HUES48 (cell line): ENCODE results near the gene UBE2R2.
"Not testable (repeated sequence)": the region's sequence is repeated elsewhere in the genome, so short reads cannot be mapped to it uniquely, and the experiment has no call there.

Experiments
- H3K27ac ChIP-seq: one replicate; pipeline ENCODE4 v1.7.0; 2013; ENCODE audit warnings: low read depth, low read length, inconsistent platforms
- H3K27me3 ChIP-seq: 2 replicates; pipeline ENCODE4 v1.6.1; 2013; ENCODE audit warnings: mild to moderate bottlenecking, low read length; ENCODE audit not compliant: control insufficient read depth, insufficient read depth
- H3K36me3 ChIP-seq: 2 replicates; pipeline ENCODE4 v1.6.1; 2013; ENCODE audit warnings: low read length; ENCODE audit not compliant: control insufficient read depth, insufficient read depth
- H3K4me1 ChIP-seq: 2 replicates; pipeline ENCODE4 v1.6.1; 2013; ENCODE audit warnings: mild to moderate bottlenecking, low read length; ENCODE audit not compliant: control insufficient read depth, insufficient read depth
- H3K4me3 ChIP-seq: 2 replicates; pipeline ENCODE4 v1.5.1; 2013; ENCODE audit warnings: mild to moderate bottlenecking, low read depth, low read length
- H3K9ac ChIP-seq: 2 replicates; pipeline ENCODE4 v1.6.1; 2013; ENCODE audit warnings: mild to moderate bottlenecking, low read depth, low read length, moderate library complexity
- H3K9me3 ChIP-seq: 2 replicates; pipeline ENCODE4 v1.6.1; 2013; ENCODE audit warnings: low read length; ENCODE audit not compliant: control insufficient read depth, insufficient read depth

Gene UBE2R2

DNA sequence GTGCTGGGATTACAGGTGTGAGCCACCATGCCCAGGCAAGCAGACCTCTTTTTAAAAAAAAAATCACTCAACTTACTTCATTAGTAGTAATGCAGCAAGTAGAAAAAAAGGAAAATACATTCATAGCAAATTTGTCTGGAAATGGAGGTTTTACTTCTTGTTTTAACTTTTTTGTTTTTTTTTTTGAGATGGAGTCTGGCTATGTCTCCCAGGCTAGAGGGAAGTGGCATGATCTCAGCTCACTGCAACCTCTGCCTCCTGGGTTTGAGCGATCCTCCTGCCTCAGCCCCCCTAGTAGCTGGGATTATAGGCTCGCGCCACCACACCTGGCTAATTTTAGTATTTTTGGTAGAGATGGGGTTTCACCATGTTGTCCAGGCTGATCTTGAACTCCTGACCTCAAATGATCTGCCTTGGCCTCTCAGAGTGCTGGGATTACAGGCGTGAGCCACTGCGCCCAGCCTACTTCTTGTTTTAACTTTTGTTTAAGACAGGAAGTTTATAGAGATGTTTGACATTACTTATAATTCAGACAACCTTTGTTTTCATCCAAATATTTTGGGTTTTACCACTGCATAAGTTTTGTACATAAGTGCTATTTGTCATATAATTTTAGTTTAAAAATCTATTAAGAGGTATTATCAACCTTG, 26.5 kb downstream of the UBE2R2 start:
- no peak overlapping the region for H3K27ac ChIP-seq
- no peaks in the 10 kb centered on the region for H3K27me3 ChIP-seq
- H3K36me3 ChIP-seq: no peaks in the 10 kb centered on the region
- H3K4me1 ChIP-seq: no peaks in the 10 kb centered on the region
- H3K9me3 ChIP-seq: no peaks in the 10 kb centered on the region
- no peak overlapping the region for H3K4me3 ChIP-seq
- H3K9ac ChIP-seq: no peak overlapping the region

DNA sequence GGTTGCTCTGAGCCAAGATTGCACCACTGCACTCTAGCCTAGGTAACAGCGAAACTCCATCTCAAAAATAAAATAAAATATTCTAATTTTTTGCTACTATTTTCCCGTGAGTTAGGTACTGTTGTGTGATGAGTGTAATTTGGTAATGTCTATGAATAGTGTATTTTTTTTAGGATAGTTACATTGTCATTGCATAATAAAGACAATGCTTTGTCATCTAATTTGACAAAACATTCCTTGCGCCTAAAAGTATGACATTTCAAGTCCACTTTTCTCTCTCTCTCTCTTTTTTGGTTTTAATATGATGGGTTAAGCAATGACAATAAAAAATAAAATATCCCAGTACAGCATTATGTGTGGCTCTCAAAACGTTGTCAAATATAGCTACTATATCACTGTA, 29.3 kb downstream of the UBE2R2 start:
- H3K36me3 ChIP-seq: no peaks in the 10 kb centered on the region
- H3K9me3 ChIP-seq: no peaks in the 10 kb centered on the region
- no peak overlapping the region for H3K4me3 ChIP-seq
- H3K4me1 ChIP-seq: peaks cover 12% of the 10 kb centered on the region
- no peak overlapping the region for H3K27ac ChIP-seq
- no peaks in the 10 kb centered on the region for H3K27me3 ChIP-seq
- H3K9ac ChIP-seq: no peak overlapping the region

DNA sequence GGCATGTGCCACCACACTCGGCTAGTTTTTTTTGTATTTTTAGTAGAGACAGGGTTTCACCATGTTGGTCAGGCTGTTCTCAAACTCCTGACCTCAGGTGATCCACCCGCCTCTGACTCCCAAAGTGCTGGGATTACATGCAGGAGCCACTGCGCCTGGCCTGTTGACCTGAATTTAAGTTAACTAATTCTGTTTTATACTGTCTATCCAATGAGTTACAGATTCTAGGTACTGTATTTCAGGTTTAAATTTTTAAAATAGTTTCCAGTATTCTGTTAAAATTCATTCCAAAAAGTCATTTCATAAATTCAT, 30.9 kb downstream of the UBE2R2 start:
- not testable (repeated sequence) for H3K9ac ChIP-seq, H3K27me3 ChIP-seq, H3K27ac ChIP-seq, H3K4me3 ChIP-seq, H3K9me3 ChIP-seq, H3K36me3 ChIP-seq
- H3K4me1 ChIP-seq: peaks cover 12% of the 10 kb centered on the region

DNA sequence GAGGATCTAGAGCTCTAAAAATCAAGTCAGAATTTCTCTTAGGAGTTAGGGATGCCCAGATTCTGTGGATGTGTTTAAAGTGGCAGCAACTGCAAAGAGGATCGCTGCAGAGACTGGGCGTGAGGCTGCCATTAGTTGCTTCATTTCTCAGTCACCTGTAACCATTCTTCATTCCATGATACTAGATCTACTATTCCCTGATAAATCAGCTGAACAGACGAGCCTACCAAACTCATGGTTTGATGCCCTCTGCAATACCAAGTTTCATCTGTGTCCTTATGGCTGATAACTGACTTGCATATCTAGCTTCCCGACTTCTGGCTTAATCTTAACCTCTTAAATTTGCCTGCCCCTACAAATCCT, 33.3 kb downstream of the UBE2R2 start:
- no peaks in the 10 kb centered on the region for H3K27me3 ChIP-seq
- H3K27ac ChIP-seq: no peak overlapping the region
- H3K9me3 ChIP-seq: no peaks in the 10 kb centered on the region
- H3K36me3 ChIP-seq: no peaks in the 10 kb centered on the region
- no peak overlapping the region for H3K9ac ChIP-seq
- H3K4me3 ChIP-seq: no peak overlapping the region
- peaks cover 12% of the 10 kb centered on the region for H3K4me1 ChIP-seq

DNA sequence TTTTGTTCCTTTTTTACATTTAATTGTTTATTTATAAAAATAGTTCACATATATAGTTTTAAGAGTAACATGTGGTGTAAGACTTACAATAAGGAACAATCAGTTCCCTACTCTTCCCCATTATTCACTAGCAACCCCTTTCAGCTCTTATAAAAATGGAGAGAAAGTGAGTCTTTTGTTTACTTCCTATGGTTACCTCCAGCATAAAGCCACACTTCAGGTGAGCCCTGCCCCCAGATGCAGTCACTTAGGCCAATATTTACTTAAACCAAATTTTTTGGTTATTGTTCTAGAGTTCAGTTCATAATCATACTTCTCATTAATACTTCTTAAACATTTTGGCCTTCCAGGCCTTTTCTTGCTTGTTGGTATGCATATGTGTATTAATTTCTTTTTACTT, 33.7 kb downstream of the UBE2R2 start:
- Histone ChIP-seq H3K27me3 (no peaks in the 10 kb centered on the region), H3K4me1 (peaks cover 12% of the 10 kb centered on the region), H3K9me3 (no peaks in the 10 kb centered on the region), H3K4me3 (no peak overlapping the region), H3K9ac (no peak overlapping the region), H3K27ac (no peak overlapping the region), H3K36me3 (no peaks in the 10 kb centered on the region)

DNA sequence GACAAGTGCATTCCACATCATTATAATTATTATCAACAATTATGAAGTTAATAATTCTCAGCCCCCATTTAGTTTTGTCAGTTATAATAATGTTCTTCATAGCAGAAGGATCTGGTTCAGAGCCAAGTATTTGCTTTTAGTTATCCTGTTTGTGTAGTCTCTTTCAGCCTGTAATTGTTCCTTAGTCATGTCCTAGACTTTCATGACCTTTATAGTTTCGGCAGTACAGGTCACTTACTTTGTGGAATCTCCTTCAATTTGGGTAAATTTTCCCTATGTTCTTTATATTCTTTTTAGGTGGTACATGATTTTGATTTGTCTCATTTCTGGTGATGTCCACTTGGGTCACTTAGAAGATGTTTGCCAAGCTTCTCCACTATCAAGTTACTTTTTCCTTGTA, 34.3 kb downstream of the UBE2R2 start:
- H3K27ac ChIP-seq: no peak overlapping the region
- H3K36me3 ChIP-seq: no peaks in the 10 kb centered on the region
- H3K4me3 ChIP-seq: no peak overlapping the region
- H3K9ac ChIP-seq: no peak overlapping the region
- peaks cover 12% of the 10 kb centered on the region for H3K4me1 ChIP-seq
- H3K9me3 ChIP-seq: no peaks in the 10 kb centered on the region
- H3K27me3 ChIP-seq: no peaks in the 10 kb centered on the region

DNA sequence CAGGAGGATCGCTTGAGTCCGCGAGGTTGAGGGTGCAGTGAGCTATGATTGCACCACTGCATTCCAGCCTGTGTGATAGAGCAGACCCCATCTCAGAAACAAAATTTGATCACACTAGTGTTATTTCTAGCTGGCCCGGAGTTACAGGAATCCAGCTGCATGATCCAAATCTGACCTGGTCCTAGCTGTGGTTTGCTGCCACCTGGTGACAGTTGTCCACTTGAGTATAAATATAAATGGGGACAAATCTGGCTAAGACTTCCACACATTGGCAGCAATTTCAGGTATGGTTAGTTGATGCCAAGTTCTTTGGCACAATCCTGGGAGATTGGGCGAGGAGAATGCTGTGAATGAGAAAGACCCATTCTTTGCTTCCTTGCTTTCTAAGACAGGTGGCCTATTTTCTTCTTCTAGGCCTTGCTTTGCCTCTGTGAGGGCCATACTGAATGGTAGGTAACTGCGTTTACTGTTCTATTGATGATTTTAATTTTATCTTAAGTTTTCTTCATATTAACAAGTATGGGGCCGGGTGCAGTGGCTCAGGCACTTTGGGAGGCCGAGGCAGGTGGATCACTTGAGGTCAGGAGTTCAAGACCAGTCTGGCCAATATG, 35.4 kb downstream of the UBE2R2 start:
- Histone ChIP-seq H3K9ac (no peak overlapping the region), H3K4me3 (no peak overlapping the region), H3K27me3 (no peaks in the 10 kb centered on the region), H3K4me1 (peaks cover 12% of the 10 kb centered on the region), H3K27ac (no peak overlapping the region), H3K36me3 (no peaks in the 10 kb centered on the region), H3K9me3 (no peaks in the 10 kb centered on the region)

DNA sequence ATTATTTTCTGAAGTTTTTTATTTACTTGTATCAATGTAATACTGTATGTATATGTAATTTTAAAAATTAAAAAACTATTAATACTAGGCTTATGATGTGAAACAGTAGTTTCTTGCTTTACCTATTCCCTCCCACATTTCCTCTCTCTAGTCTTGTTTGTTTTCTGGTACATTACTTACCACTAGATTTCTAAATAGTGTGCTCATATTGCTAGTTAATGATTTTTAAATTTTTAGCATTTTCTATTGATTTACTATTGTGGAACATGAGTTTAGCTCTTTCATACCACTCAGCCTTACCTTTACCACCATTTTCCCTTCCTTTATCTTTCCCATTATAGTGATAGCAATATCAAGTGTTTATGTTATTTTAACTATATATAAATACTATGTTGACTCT, 39.3 kb downstream of the UBE2R2 start:
- no peak overlapping the region for H3K27ac ChIP-seq
- no peaks in the 10 kb centered on the region for H3K9me3 ChIP-seq
- no peaks in the 10 kb centered on the region for H3K36me3 ChIP-seq
- H3K4me1 ChIP-seq: no peaks in the 10 kb centered on the region
- no peak overlapping the region for H3K4me3 ChIP-seq
- H3K9ac ChIP-seq: no peak overlapping the region
- no peaks in the 10 kb centered on the region for H3K27me3 ChIP-seq

DNA sequence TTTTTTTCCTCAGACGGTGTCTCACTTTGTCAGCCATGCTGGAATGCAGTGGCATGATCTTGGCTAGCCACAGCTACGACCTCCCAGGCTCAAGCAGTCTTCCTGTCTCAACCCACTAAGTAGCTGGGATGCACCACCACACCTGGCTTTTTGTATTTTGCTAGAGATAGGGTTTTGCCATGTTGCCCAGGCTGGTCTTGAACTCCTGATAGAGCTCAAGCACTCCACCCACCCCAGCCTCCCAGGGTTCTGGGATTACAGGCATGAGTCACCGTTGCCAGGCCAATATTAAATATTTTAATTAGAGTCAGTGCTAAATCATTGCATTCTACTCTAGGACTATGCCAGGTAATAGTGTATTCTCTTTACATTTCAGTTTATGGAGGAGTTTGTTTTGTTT, 41.5 kb downstream of the UBE2R2 start:
- no peaks in the 10 kb centered on the region for H3K36me3 ChIP-seq

DNA sequence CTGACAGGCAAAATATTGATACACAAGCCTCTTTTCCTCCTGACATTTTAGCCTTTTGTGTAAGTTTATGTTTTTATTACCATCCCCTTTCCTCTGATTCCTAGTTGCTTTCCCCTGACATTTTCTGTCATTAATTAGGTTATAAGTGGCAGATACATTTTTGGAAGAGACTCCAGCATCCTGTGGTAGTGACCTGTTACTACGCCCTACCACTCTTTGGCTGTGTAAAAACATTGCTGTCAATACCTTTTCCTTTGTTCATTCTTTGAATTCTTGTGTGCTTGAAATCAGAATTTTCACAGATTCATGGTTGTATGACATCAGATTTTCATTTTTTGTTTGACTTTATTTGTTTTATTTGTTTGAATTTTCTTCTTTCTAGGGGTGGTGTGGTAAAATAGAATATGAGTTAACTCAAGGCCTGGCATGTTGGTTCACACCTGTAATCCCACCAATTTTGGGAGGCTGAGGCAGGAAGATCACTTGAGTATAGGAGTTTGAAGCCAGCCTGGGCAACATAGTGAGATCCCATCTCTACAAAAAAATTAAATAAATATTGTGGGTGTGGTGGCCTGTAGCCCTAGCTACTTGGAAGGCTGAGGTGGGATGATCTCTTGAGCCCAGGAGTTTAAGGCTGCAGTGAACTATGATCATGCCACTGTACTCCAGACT, 43.4 kb downstream of the UBE2R2 start:
- no peaks in the 10 kb centered on the region for H3K9me3 ChIP-seq
- H3K27me3 ChIP-seq: no peaks in the 10 kb centered on the region
- no peak overlapping the region for H3K4me3 ChIP-seq
- H3K36me3 ChIP-seq: no peaks in the 10 kb centered on the region
- H3K27ac ChIP-seq: no peak overlapping the region
- H3K4me1 ChIP-seq: no peaks in the 10 kb centered on the region
- no peak overlapping the region for H3K9ac ChIP-seq

More for the DNA sequence above, 41.5 kb downstream of the UBE2R2 start:
- no peaks in the 10 kb centered on the region for H3K9me3 ChIP-seq
- no peaks in the 10 kb centered on the region for H3K27me3 ChIP-seq
- H3K27ac ChIP-seq: no peak overlapping the region
- no peaks in the 10 kb centered on the region for H3K4me1 ChIP-seq
- no peak overlapping the region for H3K4me3 ChIP-seq
- H3K9ac ChIP-seq: no peak overlapping the region

DNA sequence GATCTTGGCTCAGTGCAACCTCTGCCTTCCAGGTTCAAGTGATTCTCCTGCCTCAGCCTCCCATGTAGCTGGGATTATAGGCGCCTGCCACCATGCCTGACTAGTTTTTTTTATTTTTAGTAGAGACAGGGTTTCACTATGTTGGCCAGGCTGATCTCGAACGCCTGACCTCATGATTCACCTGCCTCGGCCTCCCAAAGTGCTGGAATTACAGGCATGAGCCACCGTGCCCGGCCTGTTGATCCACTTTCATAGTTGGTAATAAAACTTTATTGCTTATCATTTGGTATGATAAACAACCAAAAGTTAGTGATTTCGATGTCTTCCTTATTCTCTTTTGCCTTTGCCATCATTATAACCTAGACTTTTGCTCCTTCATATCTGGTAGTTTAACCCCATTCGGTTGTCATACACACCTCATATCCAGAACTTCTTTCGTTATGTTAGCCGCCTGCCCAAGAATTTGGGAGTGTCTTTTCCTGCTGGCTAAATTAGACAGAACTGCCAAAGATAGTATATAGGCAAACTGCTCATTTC, 45.0 kb downstream of the UBE2R2 start:
- H3K4me1 ChIP-seq: no peaks in the 10 kb centered on the region
- no peak overlapping the region for H3K27ac ChIP-seq
- H3K4me3 ChIP-seq: no peak overlapping the region
- H3K9me3 ChIP-seq: no peaks in the 10 kb centered on the region
- no peaks in the 10 kb centered on the region for H3K27me3 ChIP-seq
- no peaks in the 10 kb centered on the region for H3K36me3 ChIP-seq
- H3K9ac ChIP-seq: no peak overlapping the region
